Suprapubic skin (tissue), 4 donors: ENCODE data around the gene SDHAF1. TPM values are rescaled to one million over a fixed set of nuclear protein-coding genes. Genes with fewer than 3 reads are reported as not detected.

Experiments used
- DNase-seq, 2 donors: peaks; one replicate each; pipeline ENCODE4 v3.0.0-alpha.2; 2019; ENCODE audit warnings: low spot score in 2 of 2
- H3K27ac ChIP-seq: fragments of 200-600 bp; sonication (generic); one replicate; pipeline ENCODE4 v1.5.1; 2019
- H3K27me3 ChIP-seq: fragments of 200-600 bp; sonication (generic); one replicate; pipeline ENCODE4 v1.5.1; 2019
- H3K36me3 ChIP-seq: fragments of 200-600 bp; sonication (generic); one replicate; pipeline ENCODE4 v1.5.1; 2019
- H3K4me1 ChIP-seq: fragments of 200-600 bp; sonication (generic); one replicate; pipeline ENCODE4 v1.5.1; 2019
- H3K4me3 ChIP-seq: fragments of 200-600 bp; sonication (generic); one replicate; pipeline ENCODE4 v1.5.1; 2019; ENCODE audit warnings: mild to moderate bottlenecking
- H3K9me3 ChIP-seq: fragments of 200-600 bp; sonication (generic); one replicate; pipeline ENCODE4 v1.5.1; 2019
- CTCF ChIP-seq, 2 donors: fragments of 200-600 bp in 1 of 2; fragments of 450-650 bp in 1 of 2; sonication (generic) in 1 of 2; IDR thresholded peaks; one replicate each; pipeline ENCODE4 v1.5.1; 2016 to 2019; ENCODE audit warnings: antibody characterized with exemption in 2 of 2, mild to moderate bottlenecking in 1 of 2, moderate library complexity in 1 of 2
- EP300 ChIP-seq: sonication (generic); formaldehyde crosslinking; IDR thresholded peaks from one replicate; pipeline ENCODE4 v1.6.1; 2017; ENCODE audit warnings: antibody characterized with exemption
- POLR2A ChIP-seq, 2 donors: fragments of 450-650 bp; IDR thresholded peaks; one replicate each; pipeline ENCODE4 v1.6.1; 2017; ENCODE audit warnings: antibody characterized with exemption in 2 of 2, mild to moderate bottlenecking in 2 of 2, moderate library complexity in 2 of 2
- POLR2AphosphoS5 ChIP-seq, 3 donors: sonication (generic); formaldehyde crosslinking; IDR thresholded peaks; one replicate each; pipeline ENCODE4 v1.6.1; 2017; ENCODE audit warnings: antibody characterized with exemption in 3 of 3
- WGBS: methylation state at CpG from one replicate; pipeline ENCODE4 v1.1.5; 2018; 5-methylcytosine and 5-hydroxymethylcytosine counted together
- total RNA-seq, 4 donors: library from RNA; depleted of rRNA; stranded (reverse); fragments of >200 nt; gene quantifications; one replicate each; pipeline ENCODE4 v1.1.0, GENCODE V29; 2016

Gene SDHAF1
- total RNA-seq, 4 donors from 2014 or later, result 21.6 to 29.6 (median 27.5) TPM

DNA sequence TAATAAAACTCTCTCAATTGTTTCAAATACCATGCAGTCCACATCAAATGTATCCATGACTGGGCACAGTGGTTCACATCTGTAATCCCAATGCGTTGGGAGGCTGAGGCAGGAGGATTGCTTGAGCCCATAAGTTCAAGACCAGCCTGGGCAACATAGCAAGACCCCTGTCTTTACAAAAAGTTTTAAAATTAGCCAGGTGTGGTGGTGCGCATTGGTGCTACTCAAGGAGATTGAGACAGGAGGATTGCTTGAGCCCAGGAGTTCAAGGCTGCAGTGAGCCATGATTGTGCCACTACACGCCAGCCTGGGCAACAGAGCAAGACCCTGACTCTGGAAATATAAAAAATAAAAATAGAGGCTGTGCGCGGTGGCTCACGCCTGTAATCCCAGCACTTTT is 32.7 kb downstream of the SDHAF1 start:
- 96% methylated on average over 6 of the region's 6 CpGs for WGBS

DNA sequence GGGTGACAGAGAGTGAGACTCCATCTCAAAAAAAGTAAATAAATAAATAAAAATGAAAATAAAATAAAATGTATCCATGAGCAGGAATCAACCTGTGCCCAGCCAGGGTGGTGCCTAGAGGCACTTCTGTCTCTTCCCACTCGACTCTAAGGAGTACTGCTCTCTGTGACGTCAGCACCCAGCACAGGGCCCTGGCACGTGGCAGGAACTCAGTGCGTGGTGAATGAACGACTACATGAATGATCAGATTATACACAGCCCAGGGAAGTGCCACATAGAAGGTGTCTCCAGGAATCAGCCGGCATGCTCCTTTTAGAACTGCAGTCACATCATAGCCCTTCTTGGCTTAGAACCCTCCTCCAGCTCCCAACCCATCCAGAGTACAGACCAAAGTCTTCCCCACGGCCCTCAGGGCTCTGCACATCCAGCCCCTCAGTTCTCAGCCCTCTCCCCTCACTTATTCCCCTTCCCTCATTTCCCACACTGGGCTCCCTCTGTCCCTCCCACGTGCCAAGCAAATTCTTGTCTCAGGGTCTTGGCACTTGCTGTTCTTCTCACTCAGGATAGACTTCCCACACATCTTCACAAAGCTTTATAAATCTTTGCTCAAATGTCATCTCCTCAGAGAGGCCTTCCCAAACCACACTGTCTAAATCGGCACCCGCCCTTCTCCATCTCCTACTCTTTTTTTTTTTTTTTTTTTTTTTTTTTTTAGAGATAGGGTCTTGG is 33.5 kb downstream of the SDHAF1 start:
- Histone ChIP-seq H3K27ac (no peak overlapping the region), H3K27me3 (no peaks in the 10 kb centered on the region), H3K4me1 (peaks cover 12% of the 10 kb centered on the region), H3K4me3 (no peak overlapping the region), H3K9me3 (no peaks in the 10 kb centered on the region), H3K36me3 (peaks cover 12% of the 10 kb centered on the region)
- DNase-seq, result no peak
- TF ChIP-seq POLR2A (IDR thresholded peaks at IDR 0.05) (no peak), POLR2AphosphoS5 (IDR thresholded peaks at IDR 0.05) (no peak), CTCF (IDR thresholded peaks at IDR 0.05) (no peak), EP300 (no peak)
- WGBS, result 75% methylated on average over 10 of the region's 10 CpGs

More for the DNA sequence above, 32.7 kb downstream of the SDHAF1 start:
- Histone ChIP-seq H3K4me1 (peaks cover 8% of the 10 kb centered on the region), H3K27me3 (no peaks in the 10 kb centered on the region), H3K9me3 (no peaks in the 10 kb centered on the region), H3K36me3 (peaks cover 16% of the 10 kb centered on the region), H3K27ac (no peak overlapping the region), H3K4me3 (no peak overlapping the region)
- DNase-seq, result no peak
- TF ChIP-seq CTCF (IDR thresholded peaks at IDR 0.05), result no peak
- TF ChIP-seq POLR2A (IDR thresholded peaks at IDR 0.05), result no peak
- TF ChIP-seq EP300, result no peak
- no peak for TF ChIP-seq POLR2AphosphoS5 (IDR thresholded peaks at IDR 0.05)

- no peak overlapping the region for H3K27ac ChIP-seq
- DNase-seq, result no peak
- H3K36me3 ChIP-seq, result peaks cover 9% of the 10 kb centered on the region
- H3K9me3 ChIP-seq, result no peaks in the 10 kb centered on the region
- no peaks in the 10 kb centered on the region for H3K27me3 ChIP-seq
- WGBS, result 68% methylated on average over 8 of the region's 8 CpGs
- no peak for TF ChIP-seq CTCF (IDR thresholded peaks at IDR 0.05)
- TF ChIP-seq POLR2AphosphoS5 (IDR thresholded peaks at IDR 0.05), result no peak
- TF ChIP-seq POLR2A (IDR thresholded peaks at IDR 0.05), result no peak
- no peak for TF ChIP-seq EP300
- no peak overlapping the region for H3K4me3 ChIP-seq
- H3K4me1 ChIP-seq, result peaks cover 12% of the 10 kb centered on the region
These were observed 35.5 kb downstream of the SDHAF1 start for GRCh38 chr19:36030264-36031148.

DNA sequence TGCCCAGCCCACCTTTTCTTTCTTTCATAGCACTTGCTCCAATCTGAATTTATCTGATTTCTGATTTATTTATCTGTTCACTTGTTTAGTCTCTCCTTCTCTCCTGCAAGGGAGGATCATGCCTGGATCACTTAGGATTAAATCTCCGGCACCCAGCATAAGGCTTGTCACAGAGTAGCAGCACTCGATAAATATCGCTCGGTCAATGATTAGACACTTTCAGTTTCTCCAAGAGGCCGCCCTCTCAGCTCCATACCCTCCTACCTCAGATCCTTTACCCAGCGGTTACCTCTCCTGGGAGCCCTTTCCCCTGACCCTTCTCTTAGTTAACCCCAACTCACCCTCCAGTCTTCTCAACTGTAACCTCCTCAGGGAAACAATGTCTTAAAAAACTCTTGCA is 36.3 kb downstream of the SDHAF1 start:
- TF ChIP-seq POLR2A (IDR thresholded peaks at IDR 0.05), result no peak
- Histone ChIP-seq H3K9me3 (no peaks in the 10 kb centered on the region), H3K4me1 (peaks cover 12% of the 10 kb centered on the region), H3K27me3 (no peaks in the 10 kb centered on the region), H3K36me3 (peaks cover 12% of the 10 kb centered on the region), H3K4me3 (no peak overlapping the region), H3K27ac (no peak overlapping the region)
- DNase-seq, result no peak
- 93% methylated on average over 6 of the region's 6 CpGs for WGBS

DNA sequence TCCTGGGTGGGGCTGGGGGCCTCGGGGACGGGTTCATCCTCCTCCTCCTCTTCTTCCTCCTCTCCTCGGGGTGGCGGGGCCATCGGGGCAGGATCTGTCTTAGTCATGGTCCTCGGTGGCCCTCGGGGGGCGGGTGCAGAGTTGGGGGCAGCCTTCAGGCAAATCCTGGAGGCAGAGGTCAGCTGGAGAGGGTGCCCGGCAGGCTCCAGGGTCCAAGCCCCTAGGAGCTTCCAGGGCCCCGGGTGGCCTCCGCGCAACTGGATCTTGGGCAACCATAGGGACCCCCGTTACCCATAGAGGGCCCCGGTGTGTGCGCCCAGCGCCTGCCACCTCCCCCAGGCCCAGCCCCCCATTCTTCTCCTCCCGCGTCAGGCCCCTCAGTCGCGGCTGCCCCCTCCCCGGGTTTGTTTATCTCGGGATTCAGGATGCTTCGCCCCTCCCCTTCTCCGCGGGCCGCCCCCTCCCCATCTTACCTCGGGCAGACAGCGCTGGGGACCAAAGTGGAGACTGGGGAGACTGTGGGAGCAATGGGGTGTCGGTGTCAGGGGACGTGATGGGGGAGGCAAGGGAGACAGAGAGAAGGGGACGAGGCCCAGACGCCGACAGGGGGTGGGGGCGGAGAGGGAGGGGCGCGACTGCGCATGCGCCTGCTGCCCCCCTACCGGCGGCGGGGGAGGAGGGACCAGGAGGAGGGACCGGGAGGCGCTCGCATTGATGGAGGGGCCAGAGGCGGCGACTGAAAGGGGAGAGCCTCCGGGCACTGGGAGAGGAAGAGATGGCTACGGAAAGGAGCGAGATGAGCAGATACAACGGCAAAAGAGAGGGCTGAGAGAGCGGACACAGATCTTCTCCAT is 37.5 kb downstream of the SDHAF1 start, which contains the start of gene CLIP3:
CLIP3 (minus strand) TSS at position 623 of the 854 bp plus-strand sequence; CDS start at position 107, 516 bp downstream.
- H3K4me3 ChIP-seq, result peak within 1 kb of the TSS; percentile 48
- H3K9me3 ChIP-seq, result no peaks in the 10 kb centered on the region
- peaks cover 12% of the 10 kb centered on the region for H3K36me3 ChIP-seq
- no peaks in the 10 kb centered on the region for H3K27me3 ChIP-seq
- TF ChIP-seq CTCF (IDR thresholded peaks at IDR 0.05), result no peak
- no peak for TF ChIP-seq POLR2AphosphoS5 (IDR thresholded peaks at IDR 0.05)
- no peak for TF ChIP-seq POLR2A (IDR thresholded peaks at IDR 0.05)
- TF ChIP-seq EP300, result no peak
- no peak within 1 kb of the TSS for H3K27ac ChIP-seq
- WGBS, result 7% methylated on average over 39 of the region's 51 CpGs
- H3K4me1 ChIP-seq, result peaks cover 12% of the 10 kb centered on the region
- peak in 1 of 2 donors; percentile 78 for DNase-seq
